Neural progenitor cell (in vitro differentiated cells): ENCODE measurements around the gene HTR2B. TPM values are rescaled to one million over a fixed set of nuclear protein-coding genes. Genes with fewer than 3 reads are reported as not detected.

Source experiments
- DNase-seq: peaks from one replicate; pipeline ENCODE4 v3.0.0-alpha.2; 2016; ENCODE audit warnings: low spot score
- H2AFZ ChIP-seq: fragments of 200-600 bp; sonication (generic); replicated peaks from 2 replicates; pipeline ENCODE4 v1.6.1; 2016; ENCODE audit warnings: antibody characterized with exemption
- H3F3A ChIP-seq: fragments of 200-600 bp; sonication (generic); 2 replicates; pipeline ENCODE4 v1.6.1; 2016; ENCODE audit warnings: antibody characterized with exemption, low read depth
- H3K27ac ChIP-seq: fragments of 200-600 bp; sonication (generic); 2 replicates; pipeline ENCODE4 v1.5.1; 2016; ENCODE audit warnings: mild to moderate bottlenecking
- H3K27me3 ChIP-seq: fragments of 200-600 bp; sonication (generic); 2 replicates; pipeline ENCODE4 v1.6.1; 2016; ENCODE audit warnings: mild to moderate bottlenecking, moderate library complexity
- H3K36me3 ChIP-seq: fragments of 200-600 bp; sonication (generic); 2 replicates; pipeline ENCODE4 v1.5.1; 2016
- H3K4me1 ChIP-seq: fragments of 200-600 bp; sonication (generic); 2 replicates; pipeline ENCODE4 v1.6.1; 2016; ENCODE audit warnings: mixed run types
- H3K4me2 ChIP-seq: fragments of 200-600 bp; sonication (generic); 2 replicates; pipeline ENCODE4 v1.6.1; 2016
- H3K4me3 ChIP-seq: fragments of 200-600 bp; sonication (generic); 2 replicates; pipeline ENCODE4 v1.5.1; 2016
- H3K79me2 ChIP-seq: fragments of 200-600 bp; sonication (generic); 2 replicates; pipeline ENCODE4 v1.6.1; 2016; ENCODE audit warnings: low read depth
- H3K9ac ChIP-seq: fragments of 200-600 bp; sonication (generic); 2 replicates; pipeline ENCODE4 v1.6.1; 2016
- H3K9me3 ChIP-seq: fragments of 200-600 bp; sonication (generic); 2 replicates; pipeline ENCODE4 v1.5.1; 2016; ENCODE audit warnings: low read depth
- H4K20me1 ChIP-seq: fragments of 200-600 bp; sonication (generic); 2 replicates; pipeline ENCODE4 v1.6.1; 2016; ENCODE audit warnings: low read depth
- H3K27ac Mint-ChIP-seq: 3 replicates; pipeline ENCODE4 v1.8.0; 2021; ENCODE audit warnings: mixed read lengths
- H3K27me3 Mint-ChIP-seq: 2 replicates; pipeline ENCODE4 v1.8.0; 2022; ENCODE audit warnings: low read depth, mild to moderate bottlenecking, inconsistent platforms, moderate library complexity, mixed read lengths; ENCODE audit not compliant: insufficient read depth
- H3K36me3 Mint-ChIP-seq: 3 replicates; pipeline ENCODE4 v1.8.0; 2021; ENCODE audit warnings: mixed read lengths
- H3K4me1 Mint-ChIP-seq: 3 replicates; pipeline ENCODE4 v1.8.0; 2021; ENCODE audit warnings: mixed read lengths
- H3K4me3 Mint-ChIP-seq: 3 replicates; pipeline ENCODE4 v1.8.0; 2021; ENCODE audit warnings: mild to moderate bottlenecking, moderate library complexity, mixed read lengths
- H3K9me3 Mint-ChIP-seq: 3 replicates; pipeline ENCODE4 v1.8.0; 2020; ENCODE audit warnings: mixed read lengths
- CTCF ChIP-seq: fragments of 200-600 bp; sonication (generic); IDR thresholded peaks from 2 replicates; pipeline ENCODE4 v1.5.1; 2017; ENCODE audit warnings: antibody characterized with exemption, mild to moderate bottlenecking
- EZH2 ChIP-seq: fragments of 200-600 bp; sonication (generic); IDR thresholded peaks from 2 replicates; pipeline ENCODE4 v1.6.1; 2017; ENCODE audit warnings: antibody characterized with exemption, mild to moderate bottlenecking, moderate library complexity
- EZH2phosphoT487 ChIP-seq: fragments of 200-600 bp; sonication (generic); IDR thresholded peaks from 2 replicates; pipeline ENCODE4 v1.6.1; 2017; ENCODE audit warnings: antibody characterized with exemption
- total RNA-seq: library from RNA; depleted of rRNA; stranded (reverse); fragments of >200 nt; gene quantifications from 2 replicates; pipeline ENCODE4 v1.2.3, GENCODE V29; 2015; ENCODE audit warnings: low replicate concordance

The HTR2B gene
- not detected in 2 replicates for total RNA-seq

- Histone ChIP-seq H3K9ac (no peak within 1 kb of the TSS), H3K4me1 (peaks cover 7% of the 10 kb centered on the region), H3K79me2 (no peaks in the 10 kb centered on the region), H3K4me2 (no peak within 1 kb of the TSS), H3F3A (peaks cover 32% of the 10 kb centered on the region), H2AFZ (no peak within 1 kb of the TSS), H3K27ac (no peak within 1 kb of the TSS), H3K36me3 (no peaks in the 10 kb centered on the region), H3K4me3 (no peak within 1 kb of the TSS), H4K20me1 (peaks cover 12% of the 10 kb centered on the region), H3K27me3 (no peaks in the 10 kb centered on the region), H3K9me3 (no peaks in the 10 kb centered on the region)
- no peak for TF ChIP-seq EZH2
- no peak for TF ChIP-seq EZH2phosphoT487
- TF ChIP-seq CTCF: no peak
- H3K27me3 Mint-ChIP-seq: no peaks in the 10 kb centered on the region
- peak; percentile 24 for DNase-seq
- peaks cover 2% of the 10 kb centered on the region for H3K36me3 Mint-ChIP-seq
- H3K4me1 Mint-ChIP-seq: peaks cover 15% of the 10 kb centered on the region
- H3K27ac Mint-ChIP-seq: peak within 1 kb of the TSS; percentile 59
- no peak within 1 kb of the TSS for H3K4me3 Mint-ChIP-seq
- H3K9me3 Mint-ChIP-seq: no peaks in the 10 kb centered on the region
Observed at GRCh38 chr2:231124838-231125568, at the start of gene HTR2B. Gene HTR2B (minus strand): TSS chr2:231125042. CDS start chr2:231123764, 1,278 bp downstream.

GRCh38 chr2:231174211-231174651 lies 49.4 kb upstream of the HTR2B start:
- peaks cover 13% of the 10 kb centered on the region for H3F3A ChIP-seq
- no peak for DNase-seq
- H3K9me3 Mint-ChIP-seq: no peaks in the 10 kb centered on the region
- H3K36me3 Mint-ChIP-seq: peaks cover 25% of the 10 kb centered on the region
- no peaks in the 10 kb centered on the region for H3K4me1 Mint-ChIP-seq
- no peak overlapping the region for H3K27ac Mint-ChIP-seq
- peaks cover 2% of the 10 kb centered on the region for H3K27me3 Mint-ChIP-seq
- no peaks in the 10 kb centered on the region for H4K20me1 ChIP-seq
- H3K4me2 ChIP-seq: no peak overlapping the region
- no peaks in the 10 kb centered on the region for H3K79me2 ChIP-seq
- H3K9ac ChIP-seq: no peak overlapping the region
- no peak overlapping the region for H2AFZ ChIP-seq
- H3K36me3 ChIP-seq: no peaks in the 10 kb centered on the region
- no peak overlapping the region for H3K27ac ChIP-seq
- H3K4me1 ChIP-seq: peaks cover 6% of the 10 kb centered on the region
- TF ChIP-seq EZH2phosphoT487 (no peak), CTCF (no peak), EZH2 (no peak)
- H3K4me3 ChIP-seq: no peak overlapping the region
- no peaks in the 10 kb centered on the region for H3K27me3 ChIP-seq
- no peaks in the 10 kb centered on the region for H3K9me3 ChIP-seq
- H3K4me3 Mint-ChIP-seq: no peak overlapping the region

GRCh38 chr2:231172025-231172424 lies 47.2 kb upstream of the HTR2B start:
- Mint-ChIP-seq H3K27me3 (peaks cover 2% of the 10 kb centered on the region), H3K36me3 (peaks cover 27% of the 10 kb centered on the region), H3K4me1 (no peaks in the 10 kb centered on the region), H3K27ac (no peak overlapping the region), H3K9me3 (no peaks in the 10 kb centered on the region), H3K4me3 (no peak overlapping the region)
- H2AFZ ChIP-seq: no peak overlapping the region
- H3K36me3 ChIP-seq: no peaks in the 10 kb centered on the region
- H3K9ac ChIP-seq: no peak overlapping the region
- no peaks in the 10 kb centered on the region for H3K27me3 ChIP-seq
- no peaks in the 10 kb centered on the region for H3K9me3 ChIP-seq
- no peak for TF ChIP-seq CTCF
- TF ChIP-seq EZH2phosphoT487: no peak
- no peak for TF ChIP-seq EZH2
- H3K4me1 ChIP-seq: peaks cover 4% of the 10 kb centered on the region
- no peak for DNase-seq
- H3F3A ChIP-seq: peaks cover 4% of the 10 kb centered on the region
- no peak overlapping the region for H3K4me2 ChIP-seq
- H4K20me1 ChIP-seq: no peaks in the 10 kb centered on the region
- H3K4me3 ChIP-seq: no peak overlapping the region
- no peaks in the 10 kb centered on the region for H3K79me2 ChIP-seq
- H3K27ac ChIP-seq: no peak overlapping the region
